Activated CD4-positive, alpha-beta memory T cell treated with anti-CD3 and anti-CD28 coated beads, Interleukin-2, amount 10 ng/mL, durations not matched to agents 7 days and 5 days (primary cell): Measurements from ENCODE around the gene IGFL4. TPM values are rescaled to one million over a fixed set of nuclear protein-coding genes. Genes with fewer than 3 reads are reported as not detected.

ENCODE experiments used
- CTCF ChIA-PET: fragments of 350-600 bp; sonication (Branson Sonifier 250); formaldehyde crosslinking; loops from one replicate; lab custom pipeline; 2021; ENCODE audit warnings: antibody characterized with exemption, inconsistent platforms; lab: Charles Lee
- POLR2A ChIA-PET: fragments of 350-600 bp; sonication (Branson Sonifier 250); formaldehyde crosslinking; loops from one replicate; lab custom pipeline; 2021; ENCODE audit warnings: antibody characterized with exemption; lab: Charles Lee
- DNase-seq: peaks from one replicate; pipeline ENCODE4 v3.0.0-alpha.2; 2020
- H3K27ac Mint-ChIP-seq: one replicate; pipeline ENCODE4 v1.8.0; 2021; ENCODE audit warnings: mild to moderate bottlenecking, mixed read lengths
- H3K27me3 Mint-ChIP-seq: one replicate; pipeline ENCODE4 v1.8.0; 2021; ENCODE audit warnings: mixed read lengths
- H3K36me3 Mint-ChIP-seq: one replicate; pipeline ENCODE4 v1.8.0; 2021; ENCODE audit warnings: low read depth, mixed read lengths
- H3K4me1 Mint-ChIP-seq: one replicate; pipeline ENCODE4 v1.8.0; 2021; ENCODE audit warnings: mixed read lengths
- H3K4me3 Mint-ChIP-seq: one replicate; pipeline ENCODE4 v1.8.0; 2021; ENCODE audit warnings: mild to moderate bottlenecking, mixed read lengths
- H3K9me3 Mint-ChIP-seq: one replicate; pipeline ENCODE4 v1.8.0; 2021; ENCODE audit warnings: mixed read lengths
- total RNA-seq, 2 experiments: library from RNA; stranded (reverse); gene quantifications; one replicate each; pipeline ENCODE4 v1.2.3, GENCODE V29; 2021

Gene IGFL4
- total RNA-seq, 2 experiments from 2014 or later, result not detected

GRCh38 chr19:46023311-46023779, 17.5 kb downstream of the IGFL4 start:
- CTCF ChIA-PET, result no interaction called here
- POLR2A ChIA-PET, result no interaction called here
- peaks cover 24% of the 10 kb centered on the region for H3K27me3 Mint-ChIP-seq

DNA sequence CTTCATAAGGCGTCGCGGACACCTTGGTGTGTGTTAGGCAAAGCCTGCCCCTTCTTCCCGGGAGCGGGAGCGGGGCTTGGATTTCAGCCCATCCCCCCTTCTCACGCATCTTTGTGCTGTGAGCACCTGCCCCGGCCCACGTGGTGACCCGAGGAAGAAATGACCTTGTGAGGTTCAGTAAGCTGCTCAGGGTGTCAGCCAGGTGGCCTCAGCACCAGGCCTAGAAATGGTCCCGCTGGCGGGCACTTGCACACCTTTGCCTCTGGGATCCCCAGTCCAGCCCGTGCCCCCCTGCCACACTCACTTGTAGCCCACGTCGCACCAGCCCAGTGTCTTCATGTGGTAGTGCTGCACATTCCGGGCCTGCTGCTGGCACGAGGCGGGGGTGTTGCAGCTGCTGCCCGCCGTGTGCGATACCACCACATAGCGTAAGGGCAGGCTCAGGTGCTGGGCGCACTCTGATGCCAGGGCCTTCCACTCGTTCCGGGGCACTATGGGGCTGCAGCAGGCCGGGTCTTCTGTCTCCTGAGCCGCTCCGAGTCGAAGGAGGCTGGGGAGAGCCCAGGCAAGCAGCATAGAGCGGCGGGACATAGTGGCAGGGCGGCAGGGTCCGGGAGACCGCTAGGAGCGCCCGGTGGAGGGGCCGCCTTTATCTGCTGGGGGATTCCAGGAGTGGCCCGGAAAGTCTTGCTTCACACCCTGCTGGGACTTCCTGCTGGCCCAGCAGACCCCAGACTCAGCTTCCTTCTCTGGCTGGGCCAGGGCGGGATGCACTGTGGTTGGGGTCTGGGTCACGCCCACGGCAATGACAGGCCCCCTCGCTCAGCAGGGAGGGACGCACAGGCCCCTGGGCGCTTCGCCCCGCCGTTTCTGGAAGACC, 18.1 kb downstream of the IGFL4 start, which contains the start of gene PGLYRP1:
TSS of gene PGLYRP1 (minus strand) at position 623 of the 880 bp plus-strand sequence. CDS start at position 591, 32 bp downstream.
- POLR2A ChIA-PET, result no interaction called here
- no peaks in the 10 kb centered on the region for H3K36me3 Mint-ChIP-seq

More at GRCh38 chr19:46023311-46023779, 17.5 kb downstream of the IGFL4 start:
- Mint-ChIP-seq H3K4me3 (no peak overlapping the region), H3K27ac (no peak overlapping the region), H3K9me3 (no peaks in the 10 kb centered on the region), H3K4me1 (peaks cover 11% of the 10 kb centered on the region), H3K36me3 (no peaks in the 10 kb centered on the region)
- DNase-seq, result no peak

DNA sequence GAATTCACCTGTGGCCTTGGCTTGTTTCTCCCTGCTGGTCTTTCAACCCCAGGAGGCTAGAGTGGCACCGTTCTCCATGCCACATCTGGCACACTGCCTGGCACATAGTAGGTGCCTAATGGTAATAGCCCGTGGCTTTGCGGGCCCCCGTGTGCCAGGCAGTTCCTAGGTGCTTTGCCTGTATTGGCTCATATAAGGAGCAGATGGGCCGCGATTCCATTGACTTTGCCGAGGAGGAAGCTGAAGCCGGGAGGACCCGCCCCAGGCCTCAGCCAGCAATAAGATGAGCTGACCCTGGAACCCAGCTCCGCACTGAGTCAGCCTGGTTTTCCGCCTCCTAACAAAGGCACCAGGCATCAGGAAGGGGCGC, 18.8 kb downstream of the IGFL4 start:
- CTCF ChIA-PET, result no interaction called here
- Mint-ChIP-seq H3K36me3 (no peaks in the 10 kb centered on the region), H3K9me3 (no peaks in the 10 kb centered on the region), H3K27ac (no peak overlapping the region), H3K4me1 (peaks cover 12% of the 10 kb centered on the region), H3K4me3 (no peak overlapping the region), H3K27me3 (peaks cover 24% of the 10 kb centered on the region)
- POLR2A ChIA-PET, result no interaction called here
- no peak for DNase-seq

More for the DNA sequence above, 18.1 kb downstream of the IGFL4 start, which contains the start of gene PGLYRP1:
- H3K27me3 Mint-ChIP-seq, result peaks cover 24% of the 10 kb centered on the region
- H3K9me3 Mint-ChIP-seq, result no peaks in the 10 kb centered on the region
- peaks cover 11% of the 10 kb centered on the region for H3K4me1 Mint-ChIP-seq
- H3K4me3 Mint-ChIP-seq, result no peak within 1 kb of the TSS
- CTCF ChIA-PET, result no interaction called here
- no peak for DNase-seq
- H3K27ac Mint-ChIP-seq, result no peak within 1 kb of the TSS

DNA sequence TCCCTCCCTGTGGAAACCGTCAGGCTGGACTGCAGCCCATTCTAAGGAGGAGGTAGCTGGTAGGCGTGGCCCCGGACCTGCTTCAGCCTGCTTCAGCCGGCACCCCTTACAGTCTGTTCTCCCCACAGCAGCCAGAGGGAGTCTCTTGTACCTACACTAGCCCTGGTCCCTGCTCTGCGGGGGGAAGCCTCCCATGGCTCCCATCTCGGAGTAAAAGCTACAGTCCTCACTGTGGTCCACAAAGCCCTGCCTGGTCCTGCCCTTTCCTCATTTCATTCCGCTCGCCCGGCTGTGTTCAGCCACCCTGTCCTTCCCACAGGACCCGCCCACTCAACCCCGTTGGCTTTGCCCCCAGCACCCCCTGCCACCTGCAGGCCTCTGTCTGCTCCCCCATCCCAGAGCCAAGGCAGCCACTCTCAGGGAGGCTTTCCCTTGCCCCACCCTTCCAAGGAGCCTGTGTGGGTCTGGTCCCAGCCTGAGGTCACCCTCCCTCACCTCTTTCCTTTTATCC, 19.2 kb downstream of the IGFL4 start:
- Mint-ChIP-seq H3K9me3 (no peaks in the 10 kb centered on the region), H3K4me3 (no peak overlapping the region), H3K27ac (no peak overlapping the region), H3K36me3 (no peaks in the 10 kb centered on the region), H3K4me1 (peaks cover 12% of the 10 kb centered on the region), H3K27me3 (peaks cover 23% of the 10 kb centered on the region)
- no peak for DNase-seq
- CTCF ChIA-PET, result no interaction called here
- POLR2A ChIA-PET, result no interaction called here

DNA sequence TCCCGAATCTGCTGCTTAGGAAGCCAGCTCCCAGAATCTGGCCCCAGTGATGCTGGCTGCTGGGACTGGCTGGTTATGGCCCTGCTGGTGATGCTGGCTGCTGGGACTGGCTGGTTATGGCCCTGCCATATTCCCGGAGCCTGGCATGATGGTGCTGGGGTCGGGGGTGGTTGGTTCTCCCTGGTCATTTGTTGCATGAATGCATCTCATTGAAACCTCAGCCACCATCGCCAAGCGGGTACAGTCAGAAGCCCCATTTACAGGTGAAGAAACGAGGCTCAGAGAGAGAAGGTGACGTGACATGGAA, 20.0 kb downstream of the IGFL4 start:
- peaks cover 20% of the 10 kb centered on the region for H3K27me3 Mint-ChIP-seq
- H3K9me3 Mint-ChIP-seq, result no peaks in the 10 kb centered on the region
- no peak overlapping the region for H3K27ac Mint-ChIP-seq
- peaks cover 8% of the 10 kb centered on the region for H3K4me1 Mint-ChIP-seq
- CTCF ChIA-PET, result interaction anchor here (1.2 kb wide), 1 partner anchor 244 kb away, joined by 3 read pairs; no protein-coding TSS in a partner anchor
- no peak for DNase-seq
- no peak overlapping the region for H3K4me3 Mint-ChIP-seq
- POLR2A ChIA-PET, result no interaction called here
- H3K36me3 Mint-ChIP-seq, result no peaks in the 10 kb centered on the region

DNA sequence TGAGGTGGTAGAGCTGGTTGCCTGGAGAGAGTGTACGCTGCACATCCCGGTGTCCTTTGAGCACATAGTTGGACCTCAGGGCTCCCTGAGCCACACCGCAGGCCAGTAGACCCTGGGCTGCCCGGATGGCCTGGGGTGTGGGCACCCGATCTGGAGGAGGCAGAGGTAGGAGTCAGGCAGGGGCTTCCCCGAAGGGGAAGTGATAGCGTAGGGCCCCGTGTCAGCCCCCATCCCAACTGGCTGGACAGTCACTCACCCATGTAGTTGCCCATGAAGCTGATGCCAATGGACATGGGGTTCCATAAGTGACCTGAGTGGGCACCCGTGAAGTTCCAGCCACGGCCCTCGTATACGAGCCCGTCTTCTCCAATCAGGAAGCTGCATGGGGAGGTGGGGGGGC, 21.5 kb downstream of the IGFL4 start:
- Mint-ChIP-seq H3K4me1 (peaks cover 18% of the 10 kb centered on the region), H3K9me3 (no peaks in the 10 kb centered on the region), H3K27me3 (peaks cover 27% of the 10 kb centered on the region), H3K4me3 (no peak overlapping the region), H3K36me3 (no peaks in the 10 kb centered on the region), H3K27ac (no peak overlapping the region)
- ChIA-PET CTCF (interaction anchor here (0.6 to 1.0 kb wide), 3 partner anchors 9 to 1828 kb away, joined by 3 to 7 read pairs (median 4); no protein-coding TSS in a partner anchor), POLR2A (interaction anchor here (1.1 kb wide), 2 partner anchors 9 to 10 kb away, joined by 3 to 5 read pairs; no protein-coding TSS in a partner anchor)
- DNase-seq, result no peak

DNA sequence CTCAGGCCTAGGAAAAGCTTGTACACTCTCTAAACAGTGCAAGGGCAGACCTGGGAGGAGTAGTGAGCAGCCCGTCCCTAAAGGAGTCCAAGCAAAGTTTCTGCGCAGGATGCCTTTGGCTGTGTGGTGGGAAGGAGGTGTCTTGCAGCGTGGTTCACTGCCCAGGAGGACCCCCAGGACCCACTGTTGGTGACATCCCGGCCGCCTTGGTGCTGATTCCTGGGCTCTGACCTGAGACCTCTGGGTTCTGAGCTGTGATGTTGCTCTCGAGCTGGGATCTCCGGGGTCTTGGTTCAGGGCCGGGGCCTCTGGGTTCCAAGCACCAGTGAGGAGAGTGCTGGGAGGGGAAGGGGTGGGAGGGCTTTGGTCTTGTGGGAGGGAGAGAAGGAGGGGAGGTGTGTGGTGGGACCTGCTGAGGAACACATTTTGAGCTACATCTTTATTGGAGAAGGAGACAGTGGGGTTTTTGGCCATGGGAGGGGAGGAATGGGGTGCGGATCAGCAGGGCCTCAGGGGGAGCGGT, 22.0 kb downstream of the IGFL4 start:
- no peaks in the 10 kb centered on the region for H3K9me3 Mint-ChIP-seq
- ChIA-PET POLR2A (interaction anchor here (1.1 kb wide), 2 partner anchors 9 to 10 kb away, joined by 3 to 5 read pairs; no protein-coding TSS in a partner anchor), CTCF (interaction anchor here (0.6 to 1.0 kb wide), 2 partner anchors 10 to 1828 kb away, joined by 4 to 7 read pairs; no protein-coding TSS in a partner anchor)
- H3K36me3 Mint-ChIP-seq, result no peaks in the 10 kb centered on the region
- peaks cover 18% of the 10 kb centered on the region for H3K4me1 Mint-ChIP-seq
- no peak for DNase-seq
- H3K27me3 Mint-ChIP-seq, result peaks cover 24% of the 10 kb centered on the region
- no peak overlapping the region for H3K27ac Mint-ChIP-seq
- H3K4me3 Mint-ChIP-seq, result no peak overlapping the region

- Mint-ChIP-seq H3K27me3 (peaks cover 20% of the 10 kb centered on the region), H3K27ac (no peak overlapping the region), H3K9me3 (no peaks in the 10 kb centered on the region), H3K36me3 (no peaks in the 10 kb centered on the region), H3K4me3 (no peak overlapping the region), H3K4me1 (peaks cover 18% of the 10 kb centered on the region)
- ChIA-PET POLR2A (interaction anchor here (1.1 kb wide), 1 partner anchor 11 kb away, joined by 5 read pairs; no protein-coding TSS in a partner anchor), CTCF (interaction anchor here (1.0 to 1.5 kb wide), 6 partner anchors 11 to 249 kb away, joined by 4 to 13 read pairs (median 5); partner anchors contain the start of genes MYPOP and SIX5)
- no peak for DNase-seq
Observed at GRCh38 chr19:46017874-46018675, 22.7 kb downstream of the IGFL4 start.

- H3K4me3 Mint-ChIP-seq, result peak overlapping the region; percentile 77
- CTCF ChIA-PET, result interaction anchor here (0.6 to 1.5 kb wide), 10 partner anchors 8 to 248 kb away, joined by 3 to 13 read pairs (median 4); partner anchors contain the start of genes MYPOP and SIX5
Observed at GRCh38 chr19:46017095-46017429, 23.7 kb downstream of the IGFL4 start.

GRCh38 chr19:46016426-46017094, 24.2 kb downstream of the IGFL4 start:
- DNase-seq, result peak; percentile 84
- H3K27me3 Mint-ChIP-seq, result peaks cover 15% of the 10 kb centered on the region
- POLR2A ChIA-PET, result interaction anchor here (0.9 to 1.5 kb wide), 2 partner anchors 12 to 113 kb away, joined by 4 read pairs; no protein-coding TSS in a partner anchor
- H3K27ac Mint-ChIP-seq, result peak overlapping the region; percentile 37
- H3K9me3 Mint-ChIP-seq, result no peaks in the 10 kb centered on the region
- no peaks in the 10 kb centered on the region for H3K36me3 Mint-ChIP-seq
- peaks cover 18% of the 10 kb centered on the region for H3K4me1 Mint-ChIP-seq
- CTCF ChIA-PET, result interaction anchor here (0.6 to 1.5 kb wide), 11 partner anchors 9 to 247 kb away, joined by 3 to 13 read pairs (median 4); partner anchors contain the start of genes IRF2BP1, MYPOP and SIX5
- H3K4me3 Mint-ChIP-seq, result peak overlapping the region; percentile 77

More at GRCh38 chr19:46017095-46017429, 23.7 kb downstream of the IGFL4 start:
- H3K9me3 Mint-ChIP-seq, result no peaks in the 10 kb centered on the region
- POLR2A ChIA-PET, result interaction anchor here (0.9 to 1.5 kb wide), 2 partner anchors 11 to 114 kb away, joined by 4 read pairs; no protein-coding TSS in a partner anchor
- DNase-seq, result no peak
- peaks cover 16% of the 10 kb centered on the region for H3K27me3 Mint-ChIP-seq
- no peak overlapping the region for H3K27ac Mint-ChIP-seq
- no peaks in the 10 kb centered on the region for H3K36me3 Mint-ChIP-seq
- peaks cover 18% of the 10 kb centered on the region for H3K4me1 Mint-ChIP-seq

GRCh38 chr19:46015687-46016425, 24.9 kb downstream of the IGFL4 start:
- H3K4me3 Mint-ChIP-seq, result peak overlapping the region; percentile 77
- POLR2A ChIA-PET, result interaction anchor here (1.5 kb wide), 1 partner anchor 12 kb away, joined by 4 read pairs; no protein-coding TSS in a partner anchor
- CTCF ChIA-PET, result interaction anchor here (1.0 kb wide), 1 partner anchor 130 kb away, joined by 4 read pairs; the partner anchor contains the start of gene IRF2BP1
- H3K27ac Mint-ChIP-seq, result peak overlapping the region; percentile 37
- peak; percentile 59 for DNase-seq
- peaks cover 18% of the 10 kb centered on the region for H3K4me1 Mint-ChIP-seq
- no peaks in the 10 kb centered on the region for H3K9me3 Mint-ChIP-seq
- no peaks in the 10 kb centered on the region for H3K36me3 Mint-ChIP-seq
- peaks cover 13% of the 10 kb centered on the region for H3K27me3 Mint-ChIP-seq
